KMS-11 (cell line): ENCODE data around the gene MAS1L.

Experiments used
- H2AFZ ChIP-seq: fragments of 200-600 bp; sonication (generic); 2 replicates; pipeline ENCODE4 v1.6.1; 2016; ENCODE audit warnings: antibody characterized with exemption, mixed run types, low read depth
- H3K27ac ChIP-seq: fragments of 200-600 bp; sonication (generic); 2 replicates; pipeline ENCODE4 v1.6.1; 2016; ENCODE audit warnings: mild to moderate bottlenecking, mixed run types
- H3K27me3 ChIP-seq: fragments of 200-600 bp; sonication (generic); 2 replicates; pipeline ENCODE4 v1.6.1; 2017; ENCODE audit warnings: mild to moderate bottlenecking, low read depth, mixed run types, moderate library complexity; ENCODE audit not compliant: insufficient read depth
- H3K36me3 ChIP-seq: fragments of 200-600 bp; sonication (generic); 2 replicates; pipeline ENCODE4 v1.6.1; 2017; ENCODE audit warnings: mild to moderate bottlenecking, mixed run types; ENCODE audit not compliant: insufficient read depth
- H3K4me1 ChIP-seq: fragments of 200-600 bp; sonication (generic); 2 replicates; pipeline ENCODE4 v1.6.1; 2016; ENCODE audit warnings: mild to moderate bottlenecking, low read depth, mixed run types; ENCODE audit not compliant: poor library complexity, severe bottlenecking
- H3K4me2 ChIP-seq: fragments of 200-600 bp; sonication (generic); 2 replicates; pipeline ENCODE4 v1.7.0; 2016; ENCODE audit warnings: mild to moderate bottlenecking, mixed run types
- H3K4me3 ChIP-seq: fragments of 200-600 bp; sonication (generic); IDR thresholded peaks from 2 replicates; pipeline ENCODE4 v1.6.1; 2017; ENCODE audit warnings: low read depth, low read length, mixed read lengths; ENCODE audit not compliant: insufficient read depth
- H3K79me2 ChIP-seq: fragments of 200-600 bp; sonication (generic); 2 replicates; pipeline ENCODE4 v1.6.1; 2016; ENCODE audit warnings: low read depth, mixed run types; ENCODE audit not compliant: insufficient read depth
- H3K9ac ChIP-seq: fragments of 200-600 bp; sonication (generic); 2 replicates; pipeline ENCODE4 v1.6.1; 2016; ENCODE audit warnings: mild to moderate bottlenecking, mixed run types
- H4K20me1 ChIP-seq: fragments of 200-600 bp; sonication (generic); 2 replicates; pipeline ENCODE4 v1.6.1; 2016; ENCODE audit warnings: mild to moderate bottlenecking, mixed run types; ENCODE audit not compliant: insufficient read depth
- CTCF ChIP-seq: fragments of 200-600 bp; sonication (generic); conservative IDR thresholded peaks from 2 replicates; pipeline ENCODE4 v1.6.1; 2017; ENCODE audit warnings: low read depth, mild to moderate bottlenecking, antibody characterized with exemption, low read length, moderate library complexity, mixed read lengths

Gene MAS1L

GRCh38 chr6:29487660-29488059 is at the start of gene MAS1L:
Gene MAS1L (minus strand): TSS chr6:29487956. CDS start chr6:29487902, 54 bp downstream.
- no peaks in the 10 kb centered on the region for H3K27me3 ChIP-seq
- H3K4me2 ChIP-seq = no peak within 1 kb of the TSS
- no peaks in the 10 kb centered on the region for H3K79me2 ChIP-seq
- no peak within 1 kb of the TSS for H3K9ac ChIP-seq
- H3K4me3 ChIP-seq = no peak within 1 kb of the TSS
- no peak within 1 kb of the TSS for H2AFZ ChIP-seq
- no peaks in the 10 kb centered on the region for H3K36me3 ChIP-seq
- no peaks in the 10 kb centered on the region for H3K4me1 ChIP-seq
- no peak within 1 kb of the TSS for H3K27ac ChIP-seq
- TF ChIP-seq CTCF = no peak
- no peaks in the 10 kb centered on the region for H4K20me1 ChIP-seq

GRCh38 chr6:29532320-29532951 is 44.7 kb upstream of the MAS1L start:
- H3K9ac ChIP-seq = no peak overlapping the region
- H3K27me3 ChIP-seq = no peaks in the 10 kb centered on the region
- H3K36me3 ChIP-seq = no peaks in the 10 kb centered on the region
- no peak overlapping the region for H3K4me2 ChIP-seq
- no peak overlapping the region for H3K4me3 ChIP-seq
- no peak overlapping the region for H2AFZ ChIP-seq
- no peaks in the 10 kb centered on the region for H3K79me2 ChIP-seq
- no peaks in the 10 kb centered on the region for H3K4me1 ChIP-seq
- no peak for TF ChIP-seq CTCF
- H3K27ac ChIP-seq = no peak overlapping the region
- H4K20me1 ChIP-seq = no peaks in the 10 kb centered on the region

GRCh38 chr6:29531668-29532067 is 43.9 kb upstream of the MAS1L start:
- Histone ChIP-seq H3K4me1 (no peaks in the 10 kb centered on the region), H3K79me2 (no peaks in the 10 kb centered on the region), H3K36me3 (no peaks in the 10 kb centered on the region), H4K20me1 (no peaks in the 10 kb centered on the region), H2AFZ (no peak overlapping the region), H3K27ac (no peak overlapping the region), H3K4me3 (no peak overlapping the region), H3K4me2 (no peak overlapping the region), H3K9ac (no peak overlapping the region), H3K27me3 (no peaks in the 10 kb centered on the region)
- no peak for TF ChIP-seq CTCF

- H4K20me1 ChIP-seq = no peaks in the 10 kb centered on the region
- H3K79me2 ChIP-seq = no peaks in the 10 kb centered on the region
- no peak overlapping the region for H3K4me3 ChIP-seq
- no peak for TF ChIP-seq CTCF
- no peak overlapping the region for H3K9ac ChIP-seq
- no peak overlapping the region for H3K27ac ChIP-seq
- no peaks in the 10 kb centered on the region for H3K27me3 ChIP-seq
- H3K4me1 ChIP-seq = no peaks in the 10 kb centered on the region
- H2AFZ ChIP-seq = no peak overlapping the region
- H3K4me2 ChIP-seq = no peak overlapping the region
- H3K36me3 ChIP-seq = no peaks in the 10 kb centered on the region
Measured at GRCh38 chr6:29530671-29531310, 43.0 kb upstream of the MAS1L start.
